GM10248 (cell line): ENCODE data around the gene CCDC33.

Source experiments
- CTCF ChIA-PET: fragments of 300-600 bp; sonication (Branson Sonifier 250); formaldehyde crosslinking; extraction: SDS; loops from one replicate; lab custom pipeline; 2021; ENCODE audit warnings: antibody characterized with exemption; lab: Yijun Ruan, JAX
- POLR2A ChIA-PET: fragments of 350-650 bp; sonication (Branson Sonifier 250); formaldehyde crosslinking; extraction: SDS; loops from one replicate; lab custom pipeline; 2020; ENCODE audit warnings: antibody characterized with exemption; lab: Yijun Ruan, JAX
- DNase-seq: peaks from one replicate; pipeline ENCODE4 v3.0.0; 2012; ENCODE audit errors: extremely low spot score
- TF ChIP-seq, protein P1 (sequence below): IDR thresholded peaks from 2 replicates; pipeline ENCODE4 v1.5.1; 2012; ENCODE audit warnings: mild to moderate bottlenecking, low read depth; ENCODE audit errors: extremely low read depth, missing control alignments, control extremely low read depth

CCDC33 gene

DNA sequence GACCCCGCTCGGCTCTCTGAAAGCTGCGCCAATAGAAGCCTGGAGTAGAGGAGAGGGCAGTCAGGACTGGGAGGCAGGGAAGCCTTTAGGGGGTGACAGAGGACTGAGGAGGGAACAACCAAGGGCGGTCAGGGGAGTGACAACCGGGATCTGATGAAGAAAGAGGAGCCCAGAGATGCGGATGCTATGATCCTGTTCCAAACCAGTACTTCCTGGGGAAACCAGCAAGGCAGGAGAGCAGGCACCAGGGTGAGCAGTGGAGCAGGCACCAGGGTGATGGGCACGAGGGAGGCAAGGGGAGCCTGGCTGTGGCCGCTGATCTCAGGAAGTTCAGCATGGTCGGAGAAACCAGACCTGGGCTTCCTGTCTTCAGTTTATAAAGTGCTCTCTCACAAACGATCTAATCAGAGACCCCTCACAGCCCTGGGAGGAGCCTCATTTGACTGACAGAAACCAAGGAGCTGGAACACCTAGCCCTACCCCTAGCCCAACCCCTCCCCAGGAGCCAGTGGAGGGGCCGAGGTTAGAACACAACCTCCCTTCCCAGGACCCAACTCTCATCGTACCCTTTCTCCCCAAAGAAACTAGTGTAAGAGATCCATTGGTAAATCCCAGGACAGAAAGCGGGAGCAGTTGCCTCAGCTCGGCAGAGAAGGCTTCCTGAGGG lies 34.9 kb downstream of the CCDC33 start:
- CTCF ChIA-PET: interaction anchor here (1.3 kb wide), 1 partner anchor 9 kb away, joined by 3 read pairs; no protein-coding TSS in a partner anchor
- TF ChIP-seq, protein P1, sequence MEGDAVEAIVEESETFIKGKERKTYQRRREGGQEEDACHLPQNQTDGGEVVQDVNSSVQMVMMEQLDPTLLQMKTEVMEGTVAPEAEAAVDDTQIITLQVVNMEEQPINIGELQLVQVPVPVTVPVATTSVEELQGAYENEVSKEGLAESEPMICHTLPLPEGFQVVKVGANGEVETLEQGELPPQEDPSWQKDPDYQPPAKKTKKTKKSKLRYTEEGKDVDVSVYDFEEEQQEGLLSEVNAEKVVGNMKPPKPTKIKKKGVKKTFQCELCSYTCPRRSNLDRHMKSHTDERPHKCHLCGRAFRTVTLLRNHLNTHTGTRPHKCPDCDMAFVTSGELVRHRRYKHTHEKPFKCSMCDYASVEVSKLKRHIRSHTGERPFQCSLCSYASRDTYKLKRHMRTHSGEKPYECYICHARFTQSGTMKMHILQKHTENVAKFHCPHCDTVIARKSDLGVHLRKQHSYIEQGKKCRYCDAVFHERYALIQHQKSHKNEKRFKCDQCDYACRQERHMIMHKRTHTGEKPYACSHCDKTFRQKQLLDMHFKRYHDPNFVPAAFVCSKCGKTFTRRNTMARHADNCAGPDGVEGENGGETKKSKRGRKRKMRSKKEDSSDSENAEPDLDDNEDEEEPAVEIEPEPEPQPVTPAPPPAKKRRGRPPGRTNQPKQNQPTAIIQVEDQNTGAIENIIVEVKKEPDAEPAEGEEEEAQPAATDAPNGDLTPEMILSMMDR: no peak
- POLR2A ChIA-PET: no interaction called here
- no peak for DNase-seq

DNA sequence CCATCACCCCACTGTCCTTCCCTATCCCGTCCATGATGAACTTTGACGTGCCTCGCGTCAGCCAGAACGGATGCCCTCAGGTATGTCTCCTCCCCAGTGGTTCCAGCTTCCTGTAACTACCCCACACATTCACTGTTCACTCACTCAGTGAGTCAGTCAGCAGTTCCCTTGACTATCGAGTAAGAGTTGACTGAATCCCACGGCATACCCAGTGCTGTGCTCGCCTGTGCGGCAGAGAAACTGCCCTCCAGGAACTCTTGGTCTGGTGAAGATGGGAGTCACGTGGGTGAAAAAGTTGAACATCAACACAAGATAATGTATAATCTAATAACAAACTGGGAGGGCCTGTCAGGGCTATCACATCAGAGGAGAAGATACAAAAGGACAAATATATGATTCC lies 36.7 kb downstream of the CCDC33 start:
- ChIA-PET CTCF (no interaction called here), POLR2A (no interaction called here)
- DNase-seq: no peak
- TF ChIP-seq, protein P1: no peak

DNA sequence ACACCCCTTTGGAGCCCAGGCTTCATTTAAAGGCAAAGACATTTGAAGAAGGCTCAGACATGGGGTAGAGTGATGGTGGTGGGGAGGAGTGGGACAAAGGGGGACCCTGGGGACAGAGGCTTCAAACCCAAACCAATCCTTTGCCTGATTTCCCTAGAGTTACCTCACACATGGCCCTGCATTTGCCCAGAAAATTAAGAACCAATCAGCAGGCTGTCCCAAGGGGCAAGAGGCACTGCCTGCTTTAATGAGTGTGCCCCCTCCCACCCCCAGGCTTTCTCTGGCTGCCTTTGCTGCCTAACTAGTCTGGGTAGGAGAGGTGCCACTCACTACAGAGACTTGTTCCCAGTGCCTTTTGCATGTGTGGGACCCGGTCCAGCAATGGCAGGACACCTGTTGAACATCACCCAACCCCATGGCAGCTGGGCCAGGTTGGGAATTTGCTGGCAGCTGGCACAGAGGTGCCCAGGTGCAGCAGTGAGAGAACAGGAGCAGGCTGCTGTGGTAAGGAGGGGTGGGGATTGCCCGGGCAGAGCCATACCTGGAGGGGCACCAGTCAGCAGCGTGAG lies 38.4 kb downstream of the CCDC33 start:
- no peak for DNase-seq
- TF ChIP-seq, protein P1: no peak
- CTCF ChIA-PET: no interaction called here
- POLR2A ChIA-PET: no interaction called here

DNA sequence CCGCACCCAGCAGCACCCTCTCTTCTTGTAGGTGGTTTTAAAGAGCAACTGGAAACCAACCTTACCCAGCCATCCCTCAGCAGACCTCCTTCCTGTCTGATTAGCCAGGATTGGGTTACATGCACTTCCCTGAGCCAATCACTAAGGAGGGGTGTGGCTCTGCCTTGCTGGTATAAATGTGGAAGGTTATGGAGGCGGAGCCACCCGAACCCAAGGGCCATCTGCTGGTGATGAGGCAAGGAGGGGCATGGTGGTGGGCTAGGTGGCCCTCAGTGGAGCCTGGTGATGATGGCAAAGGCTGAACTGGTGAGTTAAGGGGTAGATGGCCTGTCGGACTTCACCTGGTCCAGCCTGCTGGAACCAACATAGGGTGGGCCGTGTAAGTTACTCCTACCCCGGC lies 39.8 kb downstream of the CCDC33 start:
- no peak for DNase-seq
- CTCF ChIA-PET: no interaction called here
- POLR2A ChIA-PET: no interaction called here
- TF ChIP-seq, protein P1: no peak

DNA sequence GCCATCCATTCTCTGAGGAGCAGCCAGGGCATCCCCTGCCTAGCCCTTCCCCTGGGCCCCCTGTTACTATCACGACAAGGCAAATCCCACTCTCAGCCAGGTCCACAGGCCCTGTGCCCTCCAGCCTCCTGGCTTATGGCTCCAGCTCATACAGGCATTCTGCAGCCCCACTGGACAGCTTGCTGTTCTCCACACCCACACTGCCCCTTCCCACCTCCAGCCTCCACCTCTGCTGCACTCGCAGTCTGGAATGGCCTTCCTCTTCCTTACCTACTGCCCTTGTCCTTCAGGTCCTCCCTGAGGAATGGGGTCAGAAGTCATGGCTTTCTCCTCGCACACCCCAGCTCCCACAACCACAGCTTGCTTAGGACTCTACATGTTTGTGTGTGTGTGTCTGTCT lies 40.4 kb downstream of the CCDC33 start:
- ChIA-PET CTCF (interaction anchor here (1.3 kb wide), 1 partner anchor 31 kb away, joined by 4 read pairs; no protein-coding TSS in a partner anchor), POLR2A (no interaction called here)
- no peak for DNase-seq
- TF ChIP-seq, protein P1: no peak

DNA sequence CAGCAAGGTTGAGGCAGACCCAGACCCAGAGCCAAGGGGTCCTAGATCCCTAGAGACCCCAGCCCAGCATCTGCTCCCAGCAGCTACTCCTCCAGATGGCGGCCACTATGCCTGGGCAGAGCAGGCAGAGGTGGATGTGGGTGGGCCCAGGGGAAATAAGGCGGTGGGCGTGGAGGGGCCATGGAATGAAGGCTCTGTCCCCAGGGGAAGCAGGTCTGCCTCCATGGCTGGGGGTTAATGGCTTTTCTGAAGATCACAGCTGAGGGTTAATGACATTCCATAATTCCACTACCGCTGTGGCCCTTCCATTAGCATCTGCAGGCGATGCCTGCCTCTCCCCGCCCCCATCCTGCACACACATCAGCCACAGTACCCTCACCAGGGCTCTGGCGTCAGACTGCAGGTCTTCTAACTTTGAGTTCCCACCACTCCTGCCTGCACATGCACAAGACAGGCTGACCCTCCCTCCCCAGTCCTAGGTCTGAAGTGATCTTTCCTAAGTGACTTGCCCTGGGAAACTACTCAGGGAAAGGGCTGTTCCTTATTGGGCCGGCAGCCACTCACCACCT lies 41.2 kb downstream of the CCDC33 start:
- CTCF ChIA-PET: interaction anchor here (1.3 kb wide), 1 partner anchor 30 kb away, joined by 4 read pairs; no protein-coding TSS in a partner anchor

More for the DNA sequence above, 41.2 kb downstream of the CCDC33 start:
- DNase-seq: no peak
- TF ChIP-seq, protein P1: no peak
- POLR2A ChIA-PET: no interaction called here
